OCI-LY1 (cell line): ENCODE data around the gene TTLL11.

Experiments used
- H2AFZ ChIP-seq: fragments of 200-600 bp; sonication (generic), shearing (Covaris generic); 2 replicates; pipeline ENCODE4 v1.6.0; 2014; ENCODE audit warnings: antibody characterized with exemption, mild to moderate bottlenecking, low read length
- H3F3A ChIP-seq: fragments of 200-600 bp; sonication (generic), shearing (Covaris generic); 2 replicates; pipeline ENCODE4 v1.6.0; 2014; ENCODE audit warnings: mild to moderate bottlenecking, antibody characterized with exemption, low read length, moderate library complexity; ENCODE audit not compliant: insufficient read depth
- H3K27ac ChIP-seq: fragments of 200-600 bp; sonication (generic); 2 replicates; pipeline ENCODE4 v1.5.1; 2014; ENCODE audit warnings: low read length, mixed run types, mild to moderate bottlenecking, low read depth; ENCODE audit not compliant: poor library complexity, severe bottlenecking
- H3K27me3 ChIP-seq: fragments of 200-600 bp; sonication (generic); 2 replicates; pipeline ENCODE4 v1.6.0; 2014; ENCODE audit warnings: antibody characterized with exemption, mild to moderate bottlenecking, low read length, moderate library complexity; ENCODE audit not compliant: insufficient read depth
- H3K36me3 ChIP-seq: fragments of 200-600 bp; sonication (generic); 2 replicates; pipeline ENCODE4 v1.6.1; 2014; ENCODE audit warnings: mild to moderate bottlenecking, antibody characterized with exemption, low read length, moderate library complexity, mixed read lengths; ENCODE audit not compliant: insufficient read depth
- H3K4me1 ChIP-seq: fragments of 200-600 bp; sonication (generic); 2 replicates; pipeline ENCODE4 v1.5.1; 2014; ENCODE audit warnings: mild to moderate bottlenecking, low read length, moderate library complexity; ENCODE audit not compliant: insufficient read depth, severe bottlenecking
- H3K4me2 ChIP-seq: fragments of 200-600 bp; sonication (generic), shearing (Covaris generic); 2 replicates; pipeline ENCODE4 v1.6.1; 2014; ENCODE audit warnings: low read length
- H3K4me3 ChIP-seq: fragments of 200-600 bp; sonication (generic); 2 replicates; pipeline ENCODE4 v1.5.1; 2014; ENCODE audit warnings: low read length, low read depth, mild to moderate bottlenecking, mixed read lengths; ENCODE audit not compliant: poor library complexity, severe bottlenecking
- H3K79me2 ChIP-seq: fragments of 200-600 bp; shearing (Covaris generic); 2 replicates; pipeline ENCODE4 v1.6.1; 2016; ENCODE audit warnings: mixed run types, low read length, mixed read lengths; ENCODE audit not compliant: insufficient read depth
- H3K9ac ChIP-seq: fragments of 200-600 bp; sonication (generic), shearing (Covaris generic); 2 replicates; pipeline ENCODE4 v1.6.1; 2014; ENCODE audit warnings: mild to moderate bottlenecking, low read length, mixed read lengths
- H3K9me2 ChIP-seq: fragments of 200-600 bp; sonication (generic), shearing (Covaris generic); 2 replicates; pipeline ENCODE4 v1.6.1; 2014; ENCODE audit warnings: low read depth, mild to moderate bottlenecking, low read length, mixed read lengths
- H3K9me3 ChIP-seq: fragments of 200-600 bp; shearing (Covaris generic); 2 replicates; pipeline ENCODE4 v1.6.1; 2014; ENCODE audit warnings: low read length, mixed read lengths
- H4K20me1 ChIP-seq: fragments of 200-600 bp; sonication (generic), shearing (Covaris generic); 2 replicates; pipeline ENCODE4 v1.6.0; 2016; ENCODE audit warnings: mild to moderate bottlenecking, low read length; ENCODE audit not compliant: insufficient read depth
- EZH2 ChIP-seq: fragments of 200-600 bp; sonication (generic), shearing (Covaris generic); IDR thresholded peaks from 2 replicates; pipeline ENCODE4 v1.8.0; 2017; ENCODE audit warnings: borderline replicate concordance, mixed run types, mild to moderate bottlenecking, antibody characterized with exemption, low read length, moderate library complexity, mixed read lengths
- TF ChIP-seq, protein P1 (sequence below): fragments of 200-600 bp; sonication (generic), shearing (Covaris generic); IDR thresholded peaks from 2 replicates; pipeline ENCODE4 v1.5.1; 2017; ENCODE audit warnings: mild to moderate bottlenecking, antibody characterized with exemption, low read length, moderate library complexity, mixed read lengths

Gene TTLL11

DNA sequence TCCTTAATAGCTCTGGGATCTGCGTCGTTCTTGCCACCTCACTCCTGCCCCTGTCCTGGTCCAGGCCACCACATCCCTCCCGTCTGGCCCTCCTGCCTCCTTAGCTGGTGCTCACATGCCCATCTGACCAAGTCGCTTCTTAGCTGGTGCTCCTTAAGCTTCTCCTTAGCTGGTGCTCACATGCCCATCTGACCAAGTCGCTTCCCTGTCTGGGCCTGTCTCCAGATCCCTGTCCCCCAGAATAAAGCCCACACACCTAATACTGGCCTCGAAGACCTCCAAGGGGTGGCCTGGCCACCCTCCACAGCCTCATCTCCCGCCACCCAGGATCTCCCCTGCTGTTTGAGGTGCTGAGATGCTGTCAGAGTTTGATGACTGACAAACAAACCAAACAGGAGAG, 31.4 kb upstream of the TTLL11 start:
- Histone ChIP-seq H4K20me1 (no peaks in the 10 kb centered on the region), H3K4me2 (no peak overlapping the region), H3K27ac (no peak overlapping the region), H3K9me2 (no peaks in the 10 kb centered on the region), H3K36me3 (no peaks in the 10 kb centered on the region), H3K79me2 (no peaks in the 10 kb centered on the region), H3K4me1 (peaks cover 11% of the 10 kb centered on the region), H3K9ac (no peak overlapping the region), H3K4me3 (no peak overlapping the region), H3K27me3 (peaks cover 26% of the 10 kb centered on the region; the same call in 1 of the 2 replicates), H3F3A (no peaks in the 10 kb centered on the region), H2AFZ (no peak overlapping the region), H3K9me3 (no peaks in the 10 kb centered on the region)
- TF ChIP-seq EZH2: no peak
- TF ChIP-seq, protein P1, sequence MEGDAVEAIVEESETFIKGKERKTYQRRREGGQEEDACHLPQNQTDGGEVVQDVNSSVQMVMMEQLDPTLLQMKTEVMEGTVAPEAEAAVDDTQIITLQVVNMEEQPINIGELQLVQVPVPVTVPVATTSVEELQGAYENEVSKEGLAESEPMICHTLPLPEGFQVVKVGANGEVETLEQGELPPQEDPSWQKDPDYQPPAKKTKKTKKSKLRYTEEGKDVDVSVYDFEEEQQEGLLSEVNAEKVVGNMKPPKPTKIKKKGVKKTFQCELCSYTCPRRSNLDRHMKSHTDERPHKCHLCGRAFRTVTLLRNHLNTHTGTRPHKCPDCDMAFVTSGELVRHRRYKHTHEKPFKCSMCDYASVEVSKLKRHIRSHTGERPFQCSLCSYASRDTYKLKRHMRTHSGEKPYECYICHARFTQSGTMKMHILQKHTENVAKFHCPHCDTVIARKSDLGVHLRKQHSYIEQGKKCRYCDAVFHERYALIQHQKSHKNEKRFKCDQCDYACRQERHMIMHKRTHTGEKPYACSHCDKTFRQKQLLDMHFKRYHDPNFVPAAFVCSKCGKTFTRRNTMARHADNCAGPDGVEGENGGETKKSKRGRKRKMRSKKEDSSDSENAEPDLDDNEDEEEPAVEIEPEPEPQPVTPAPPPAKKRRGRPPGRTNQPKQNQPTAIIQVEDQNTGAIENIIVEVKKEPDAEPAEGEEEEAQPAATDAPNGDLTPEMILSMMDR: no peak

DNA sequence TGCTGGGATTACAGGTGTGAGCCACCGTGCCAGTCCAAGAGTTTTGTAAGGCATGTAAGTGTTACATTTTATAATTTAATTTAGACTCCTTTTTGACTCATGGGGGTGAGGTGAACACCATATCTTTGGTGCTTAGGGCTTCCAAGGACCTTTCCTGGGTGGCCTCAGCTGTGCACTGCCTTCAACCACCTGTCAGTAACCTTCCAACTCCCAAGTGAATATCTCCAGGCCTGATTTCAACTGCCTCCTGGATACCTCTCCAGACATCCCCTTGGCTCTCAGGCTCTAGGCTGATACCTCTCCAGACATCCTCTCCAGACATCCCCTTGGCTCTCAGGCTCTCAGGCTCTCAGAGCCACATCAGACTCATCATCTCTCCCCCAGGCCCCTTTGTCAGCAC, 30.9 kb upstream of the TTLL11 start:
- Histone ChIP-seq H3K9me3 (no peaks in the 10 kb centered on the region), H4K20me1 (no peaks in the 10 kb centered on the region), H3K4me3 (no peak overlapping the region), H3K4me2 (no peak overlapping the region), H3K9me2 (no peaks in the 10 kb centered on the region), H3K36me3 (no peaks in the 10 kb centered on the region), H3K27me3 (peaks cover 26% of the 10 kb centered on the region; the same call in 1 of the 2 replicates), H3K27ac (no peak overlapping the region), H3K9ac (no peak overlapping the region), H3F3A (no peaks in the 10 kb centered on the region), H3K4me1 (peaks cover 11% of the 10 kb centered on the region), H3K79me2 (no peaks in the 10 kb centered on the region), H2AFZ (no peak overlapping the region)
- no peak for TF ChIP-seq EZH2
- TF ChIP-seq, protein P1: no peak

DNA sequence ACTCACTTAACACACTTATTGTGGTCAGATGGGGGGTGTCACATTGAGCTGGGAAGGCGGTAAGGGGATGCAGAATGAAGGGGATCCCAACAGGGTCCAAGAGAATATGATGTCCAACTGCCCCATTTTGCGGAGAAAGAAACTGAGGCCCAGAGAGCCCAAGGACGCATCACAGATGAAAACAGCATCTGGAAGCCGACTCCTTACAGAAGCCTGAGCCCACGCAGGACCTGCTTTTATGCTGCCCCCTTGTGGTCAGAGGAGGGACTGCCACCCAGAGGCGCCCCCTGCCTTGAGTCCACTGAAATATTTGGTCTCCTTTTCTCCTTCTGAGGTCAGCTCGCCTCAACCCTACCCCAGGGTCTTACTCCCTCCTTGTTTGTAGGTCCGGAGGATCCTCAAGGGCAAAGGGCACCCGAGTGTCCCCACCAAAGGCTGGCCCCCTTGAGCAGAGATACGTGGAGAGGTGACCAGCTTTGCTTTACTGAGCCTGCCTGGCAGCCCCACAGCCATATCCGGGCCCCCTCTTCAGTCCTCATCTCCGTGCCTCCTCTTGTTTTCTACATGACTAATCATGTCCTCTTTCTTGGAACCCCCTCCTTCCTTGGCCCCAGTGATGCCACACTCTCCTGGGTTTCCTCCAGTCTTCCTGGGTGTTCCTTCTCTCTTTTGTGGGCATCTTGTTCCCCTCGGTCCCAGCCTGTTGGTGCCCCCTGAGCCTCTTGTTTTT, 30.0 kb upstream of the TTLL11 start:
- H4K20me1 ChIP-seq: no peaks in the 10 kb centered on the region
- H3K9ac ChIP-seq: no peak overlapping the region
- no peaks in the 10 kb centered on the region for H3K36me3 ChIP-seq
- no peaks in the 10 kb centered on the region for H3K79me2 ChIP-seq
- H3K9me3 ChIP-seq: no peaks in the 10 kb centered on the region
- H3K4me1 ChIP-seq: peaks cover 11% of the 10 kb centered on the region
- no peak overlapping the region for H3K27ac ChIP-seq
- no peaks in the 10 kb centered on the region for H3F3A ChIP-seq
- no peak overlapping the region for H2AFZ ChIP-seq
- peaks cover 17% of the 10 kb centered on the region; the same call in 1 of the 2 replicates for H3K27me3 ChIP-seq
- no peak overlapping the region for H3K4me3 ChIP-seq
- no peak overlapping the region; the same call in 1 of the 2 replicates for H3K4me2 ChIP-seq
- no peaks in the 10 kb centered on the region for H3K9me2 ChIP-seq
- TF ChIP-seq, protein P1: peak; percentile 99
- TF ChIP-seq EZH2: no peak
